ENCODE data around the gene AGPAT3.
"Not testable (repeated sequence)": the region's sequence is repeated elsewhere in the genome, so short reads cannot be mapped to it uniquely, and the experiment has no call there.

Gene AGPAT3

DNA sequence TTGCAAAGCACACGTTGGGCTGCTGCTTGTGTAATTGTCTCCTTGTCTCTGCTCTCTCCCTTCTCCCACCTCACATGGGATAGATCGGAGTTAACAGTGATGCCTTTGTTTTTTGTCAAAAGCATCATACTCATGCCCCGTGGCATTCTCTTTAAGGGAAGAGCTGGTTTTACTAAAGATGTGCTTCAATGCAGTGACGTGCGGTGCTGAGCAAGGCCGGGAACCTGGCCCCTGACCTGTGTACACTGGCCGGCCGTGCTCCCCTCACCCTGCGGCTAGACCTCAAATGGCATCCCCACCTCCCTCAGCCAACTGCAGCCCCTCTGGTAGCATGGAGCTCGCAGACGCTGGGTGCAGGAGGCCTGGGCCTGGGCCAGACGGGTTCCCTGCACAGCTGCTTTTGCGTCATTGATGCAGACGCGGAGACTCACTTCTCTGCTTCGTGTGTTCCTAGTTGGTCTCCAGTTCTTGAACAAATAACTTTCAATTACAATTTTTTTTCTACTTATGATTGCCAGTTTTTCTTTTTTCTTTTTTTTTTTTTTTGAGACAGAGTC, 19.9 kb downstream of the AGPAT3 start:
- DNase-seq, result no peak

DNA sequence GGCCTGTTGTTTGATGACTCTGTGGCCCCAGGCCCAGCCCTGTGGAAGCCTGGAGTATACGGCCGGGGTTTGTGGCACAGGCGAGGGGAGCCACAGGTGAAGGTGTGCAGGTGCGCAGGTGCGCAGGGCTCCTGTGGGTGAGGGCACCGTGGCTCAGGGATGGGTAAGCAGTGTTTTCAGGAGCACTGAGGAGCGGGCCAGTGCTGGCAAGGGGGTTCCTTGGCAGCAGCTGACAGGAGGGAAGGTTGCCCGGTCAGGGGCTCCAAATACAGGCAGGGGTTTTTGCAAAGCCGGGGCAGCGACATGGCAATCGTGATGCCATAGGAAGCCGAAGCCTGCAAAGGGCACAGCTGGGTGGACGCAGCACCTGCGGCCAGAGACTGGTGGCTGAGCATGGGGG, 20.7 kb downstream of the AGPAT3 start:
- no peak for DNase-seq

DNA sequence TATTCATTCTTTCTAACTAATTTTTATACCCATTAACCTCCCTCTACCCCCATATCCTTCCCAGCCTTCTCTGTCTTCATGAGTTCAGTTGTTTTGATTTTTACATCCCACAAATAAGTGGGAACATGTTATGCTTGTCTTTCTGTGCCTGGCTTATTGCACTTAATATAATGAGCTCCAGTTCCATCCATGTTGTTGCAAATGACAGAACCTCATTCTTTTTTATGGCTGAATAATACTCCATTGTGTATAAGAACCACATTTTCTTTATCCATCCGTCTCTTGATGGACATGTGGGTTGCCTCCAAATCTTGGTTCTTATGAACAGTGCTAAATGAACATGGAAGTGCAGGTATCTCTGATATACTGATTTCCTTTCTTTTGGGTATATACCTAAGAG, 21.5 kb downstream of the AGPAT3 start:
- DNase-seq, result no peak

DNA sequence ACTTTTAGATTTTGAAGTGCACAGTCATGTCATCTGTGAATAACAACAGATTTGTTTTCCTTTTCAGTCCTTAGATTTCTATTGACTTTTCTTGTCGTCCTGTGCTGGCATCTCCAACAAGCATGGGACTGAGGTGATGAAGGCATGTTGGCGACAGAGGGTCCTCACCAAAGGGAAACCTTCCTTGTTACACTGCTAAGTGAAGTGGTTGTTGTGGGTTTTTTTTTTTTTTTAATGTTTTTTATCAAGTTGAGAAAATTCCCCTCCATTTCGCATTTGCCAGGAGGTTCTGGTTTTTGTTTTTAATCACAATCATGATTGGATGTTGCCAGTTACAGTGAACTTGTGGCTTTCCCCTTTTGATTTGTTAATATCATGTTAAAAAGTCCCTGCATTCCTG, 24.0 kb downstream of the AGPAT3 start:
- DNase-seq, result no peak

DNA sequence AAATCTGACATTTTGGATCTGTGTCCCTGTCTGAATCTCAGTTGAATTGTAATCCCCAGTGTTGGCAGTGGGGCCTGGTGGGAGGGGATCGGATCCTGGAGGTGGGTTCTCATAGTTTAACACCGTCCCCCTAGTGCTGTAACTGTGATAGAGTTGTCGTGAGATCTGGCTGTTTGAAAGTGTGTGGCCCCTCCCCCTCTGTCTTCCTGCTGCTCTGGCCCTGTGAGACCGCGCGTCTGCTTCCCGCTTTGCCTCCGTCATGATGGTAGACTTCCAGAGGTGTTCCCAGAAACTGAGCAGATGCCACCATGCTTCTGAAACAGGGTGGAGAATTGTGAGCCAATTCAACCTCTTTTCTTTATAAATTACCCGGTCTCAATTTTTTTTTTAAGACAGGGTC, 25.0 kb downstream of the AGPAT3 start:
- DNase-seq, result no peak

DNA sequence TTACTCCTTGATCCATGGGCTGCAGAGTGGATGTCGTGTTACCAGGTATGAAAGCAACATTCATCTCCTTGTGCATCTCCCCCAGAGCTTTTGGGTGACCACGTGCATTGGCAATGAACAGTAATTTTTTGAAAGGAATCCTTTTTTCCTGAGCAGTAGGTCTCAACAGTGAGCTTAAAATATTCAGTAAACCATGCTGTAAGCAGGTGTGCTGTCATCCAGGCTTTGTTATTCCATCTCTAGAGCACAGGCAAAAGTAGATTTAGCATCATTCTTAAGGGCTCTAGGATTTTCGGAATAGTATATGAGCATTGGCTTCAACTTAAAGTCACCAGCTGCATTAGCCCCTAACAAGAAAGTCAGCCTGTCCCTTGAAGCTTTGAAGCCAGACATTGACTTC, 27.3 kb downstream of the AGPAT3 start:
- no peak for DNase-seq

DNA sequence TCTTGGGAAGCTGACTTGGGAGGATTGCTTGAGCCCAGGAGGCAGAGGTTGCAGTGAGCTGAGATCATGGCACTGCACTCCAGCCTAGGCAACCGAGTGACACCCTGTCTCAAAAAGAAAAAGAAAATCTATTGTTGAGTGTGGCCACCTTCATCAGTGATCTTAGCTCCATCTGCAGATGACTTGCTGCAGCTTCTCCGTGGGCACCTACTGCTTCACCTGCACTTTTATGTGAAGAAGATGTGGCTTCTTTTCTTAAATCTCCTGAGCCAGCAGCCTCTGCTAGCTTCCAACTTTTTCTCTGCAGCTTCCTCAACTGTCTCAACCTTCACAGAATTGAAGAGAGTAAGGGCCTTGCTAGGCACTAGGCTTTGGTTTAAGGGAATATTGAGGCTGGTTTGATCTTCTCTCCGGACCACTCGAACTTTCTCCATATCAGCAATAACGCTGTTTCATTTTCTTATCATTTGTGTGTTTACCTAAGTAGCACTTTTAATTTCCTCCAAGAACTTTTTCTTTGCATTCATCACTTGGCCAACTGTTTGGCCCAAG, 28.0 kb downstream of the AGPAT3 start:
- DNase-seq, result no peak

DNA sequence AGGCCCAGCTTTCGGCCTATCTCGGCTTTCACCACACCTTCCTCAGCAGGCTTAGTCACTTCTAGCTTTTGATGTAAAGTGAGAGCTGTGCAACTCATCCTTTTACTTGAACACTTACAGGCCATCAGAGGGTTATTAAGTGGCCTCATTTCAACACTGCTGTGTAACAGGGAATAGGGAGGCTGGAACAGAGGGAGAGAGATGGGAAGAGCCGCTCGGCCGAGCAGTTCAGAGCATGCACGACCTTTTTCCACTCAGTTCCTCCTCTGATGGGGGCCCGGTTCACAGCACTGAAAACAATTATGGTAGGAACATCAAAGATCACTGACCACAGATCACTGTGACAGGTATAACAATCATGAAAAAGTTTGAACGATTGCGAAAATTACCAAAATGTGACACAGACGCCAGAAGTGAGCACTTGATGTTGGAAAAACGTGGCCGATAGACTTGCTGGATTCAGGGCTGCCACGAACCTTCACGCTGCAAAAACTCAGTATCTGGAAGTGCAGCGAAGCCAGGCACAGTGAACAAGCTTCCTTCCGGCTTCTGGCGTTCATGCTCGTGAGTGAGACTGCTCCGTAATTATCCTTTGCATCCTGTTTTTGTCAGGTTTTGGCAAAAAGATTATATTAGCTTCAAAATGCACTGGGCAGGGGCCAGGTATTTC, 28.6 kb downstream of the AGPAT3 start:
- no peak for DNase-seq

DNA sequence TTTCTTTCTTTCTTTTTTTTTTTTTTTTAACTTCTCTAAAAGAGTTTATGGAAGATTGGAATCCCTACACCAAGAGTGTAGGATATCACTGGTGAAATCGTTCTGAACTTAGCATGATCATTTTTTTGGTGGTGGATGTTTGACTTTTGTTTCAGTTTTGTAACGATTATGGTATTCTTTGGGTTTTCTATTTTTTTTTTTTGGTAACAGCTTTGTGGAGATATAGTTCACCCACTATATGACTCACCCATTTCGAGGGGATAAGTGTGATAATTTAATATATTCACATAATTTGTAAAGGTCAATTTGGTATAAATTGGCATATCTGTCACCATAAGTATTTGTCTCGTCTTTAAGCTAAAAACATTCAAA, 29.2 kb downstream of the AGPAT3 start:
- DNase-seq, result no peak

DNA sequence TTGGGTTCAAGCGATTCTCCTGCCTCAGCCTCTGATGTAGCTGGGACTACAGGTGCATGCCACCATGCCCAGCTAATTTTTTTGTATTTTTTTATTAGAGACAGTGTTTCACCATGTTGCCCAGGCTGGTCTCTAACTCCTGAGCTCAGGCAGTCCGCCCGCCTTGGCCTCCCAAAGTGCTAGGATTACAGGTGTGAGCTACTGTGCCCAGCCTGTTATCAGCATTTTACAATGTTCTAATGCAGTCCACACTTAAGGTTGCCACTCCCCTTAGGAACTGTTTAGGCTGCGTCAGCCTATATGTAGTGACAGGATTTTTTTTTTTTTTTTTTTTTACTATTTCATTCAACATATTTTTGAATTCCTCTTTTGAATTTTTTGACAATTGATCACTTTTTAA, 30.2 kb downstream of the AGPAT3 start:
- no peak for DNase-seq

DNA sequence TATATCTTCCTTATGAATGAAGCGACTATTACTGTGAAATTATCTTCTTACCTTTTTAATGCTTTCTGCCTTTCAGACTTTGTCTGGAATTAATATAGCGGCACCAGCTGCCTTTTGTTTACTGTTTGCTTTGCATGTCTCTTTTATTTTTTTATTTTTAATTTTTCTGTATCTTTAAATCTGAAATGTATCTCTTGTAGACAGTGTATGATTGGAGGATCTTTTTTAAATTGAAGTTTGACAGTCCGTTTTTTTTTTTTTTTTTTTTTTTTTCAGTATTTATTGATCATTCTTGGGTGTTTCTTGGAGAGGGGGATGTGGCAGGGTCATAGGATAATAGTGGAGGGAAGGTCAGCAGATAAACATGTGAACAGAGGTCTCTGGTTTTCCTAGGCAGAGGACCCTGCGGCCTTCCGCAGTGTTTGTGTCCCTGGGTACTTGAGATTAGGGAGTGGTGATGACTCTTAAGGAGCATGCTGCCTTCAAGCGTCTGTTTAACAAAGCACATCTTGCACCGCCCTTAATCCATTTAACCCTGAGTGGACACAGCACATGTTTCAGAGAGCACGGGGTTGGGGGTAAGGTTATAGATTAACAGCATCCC, 31.8 kb downstream of the AGPAT3 start:
- not testable (repeated sequence) for DNase-seq

DNA sequence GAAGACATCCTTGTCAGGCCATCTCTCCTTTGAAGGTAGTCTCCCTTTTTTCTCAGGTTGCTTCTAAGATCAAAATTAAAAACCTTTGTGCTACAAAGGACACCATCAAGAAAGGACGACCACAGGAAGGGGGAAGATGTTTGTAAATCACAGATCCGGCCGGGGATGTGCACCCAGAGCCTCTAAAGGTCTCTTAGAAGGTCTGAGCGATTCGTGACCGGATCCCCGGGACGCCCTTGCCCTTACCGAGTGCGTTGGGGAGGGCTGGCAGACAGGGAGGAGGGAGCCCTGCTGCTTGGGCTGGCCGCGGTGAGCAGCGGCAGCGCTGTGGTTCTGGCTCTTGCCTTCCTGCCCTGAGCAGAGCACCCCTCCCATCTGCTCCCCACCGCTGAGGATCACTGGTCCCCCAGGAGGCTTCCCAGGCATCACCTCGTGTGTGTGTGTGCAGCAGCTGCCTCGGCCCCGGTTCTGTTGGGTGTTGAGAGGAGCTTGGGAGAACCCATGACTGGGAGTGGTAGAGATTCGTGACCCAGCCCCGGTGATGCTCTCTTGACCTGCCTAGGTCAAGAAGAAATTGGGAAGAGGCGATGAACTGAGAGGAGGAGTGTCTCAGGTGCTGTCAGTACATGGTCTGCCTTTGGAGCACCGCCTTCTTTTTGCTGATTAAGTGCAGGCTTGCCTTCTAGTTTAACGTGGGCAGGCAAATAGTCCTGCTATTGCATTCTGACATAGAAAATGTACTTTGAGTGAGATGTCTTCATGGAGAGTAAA, 34.5 kb downstream of the AGPAT3 start:
- DNase-seq, result no peak

DNA sequence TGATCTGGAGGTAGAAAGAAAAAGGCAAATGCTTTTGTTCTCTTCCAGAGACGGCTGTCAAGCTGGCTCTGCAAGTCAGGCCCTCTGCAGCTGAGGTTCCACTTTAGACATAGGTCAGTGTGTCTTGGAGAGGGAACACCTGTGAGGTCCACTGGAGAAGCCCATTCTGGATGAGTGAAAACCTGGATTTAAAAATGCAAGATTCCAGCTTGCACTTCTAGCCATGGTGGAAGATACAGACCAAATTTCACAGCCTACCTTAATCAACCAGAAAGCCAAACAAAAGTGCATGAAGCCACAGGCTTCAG, 35.0 kb downstream of the AGPAT3 start:
- no peak for DNase-seq

DNA sequence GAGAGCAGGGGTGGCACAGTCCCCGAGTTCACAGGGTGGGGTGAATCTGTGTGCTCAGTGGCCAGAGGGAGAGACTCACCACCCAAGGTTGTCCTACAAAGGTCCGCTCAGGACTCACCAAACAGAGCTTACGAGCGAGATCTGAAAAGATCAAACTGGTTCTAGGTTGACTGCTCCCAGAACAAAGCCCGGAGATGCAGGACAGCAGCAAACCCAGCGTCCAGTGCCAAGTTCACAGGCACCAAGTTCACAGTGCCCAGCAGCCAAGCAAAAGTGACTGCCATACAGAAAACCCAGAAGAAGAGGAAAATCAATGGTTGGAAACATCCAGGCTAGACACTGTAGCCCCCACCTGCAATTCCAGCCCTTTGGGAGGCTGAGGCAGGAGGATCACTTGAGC, 35.7 kb downstream of the AGPAT3 start:
- no peak for DNase-seq

DNA sequence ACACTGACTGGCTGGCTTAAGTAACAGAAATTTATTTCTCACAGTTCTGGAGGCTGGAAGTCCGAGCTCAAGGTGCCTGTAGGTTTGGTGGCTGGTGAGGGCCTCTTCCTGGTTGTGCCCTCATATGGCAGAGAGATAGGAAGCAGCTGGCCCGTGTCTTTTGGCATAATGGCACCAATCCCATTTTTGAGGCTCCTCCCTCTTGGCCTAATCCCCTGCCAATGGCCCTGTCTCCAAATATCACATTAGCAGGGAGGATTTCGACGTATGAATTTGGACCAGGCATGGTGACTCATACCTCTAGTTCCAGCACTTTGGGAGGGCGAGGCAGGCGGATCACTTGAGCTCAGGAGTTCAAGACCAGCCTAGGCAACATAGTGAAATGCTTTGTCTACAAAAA, 37.4 kb downstream of the AGPAT3 start:
- no peak for DNase-seq

DNA sequence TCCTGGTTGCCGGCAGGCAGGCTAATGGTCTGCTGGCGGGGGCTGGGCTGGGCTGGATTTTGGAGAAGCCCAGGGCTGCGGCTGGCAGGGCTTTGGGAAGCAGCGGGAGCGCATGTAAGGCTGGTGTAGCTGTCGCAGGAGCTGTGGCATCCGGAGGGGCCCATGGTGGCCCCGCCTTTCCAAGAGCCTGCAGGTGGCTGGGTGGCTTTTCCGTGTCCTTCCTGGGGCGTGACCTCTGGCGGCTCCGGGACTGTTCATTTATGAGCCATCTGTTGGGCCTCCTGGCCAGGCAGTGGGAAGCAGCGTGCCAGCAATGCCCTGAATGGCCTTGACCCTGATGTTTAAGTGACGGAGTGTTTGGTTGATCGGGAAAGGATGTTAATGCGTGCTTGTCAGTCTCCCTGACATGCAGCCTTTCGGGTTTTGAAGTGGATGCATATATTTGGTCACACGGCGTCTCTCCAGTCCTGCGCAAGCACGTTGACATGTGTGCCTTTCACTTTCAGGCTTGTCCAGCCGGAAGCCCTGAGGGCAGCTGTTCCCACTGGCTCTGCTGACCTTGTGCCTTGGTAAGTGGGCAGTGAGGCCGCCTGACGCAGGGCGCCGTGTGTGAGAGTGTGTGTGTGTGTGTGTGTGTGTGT, 38.5 kb downstream of the AGPAT3 start:
- no peak for DNase-seq

DNA sequence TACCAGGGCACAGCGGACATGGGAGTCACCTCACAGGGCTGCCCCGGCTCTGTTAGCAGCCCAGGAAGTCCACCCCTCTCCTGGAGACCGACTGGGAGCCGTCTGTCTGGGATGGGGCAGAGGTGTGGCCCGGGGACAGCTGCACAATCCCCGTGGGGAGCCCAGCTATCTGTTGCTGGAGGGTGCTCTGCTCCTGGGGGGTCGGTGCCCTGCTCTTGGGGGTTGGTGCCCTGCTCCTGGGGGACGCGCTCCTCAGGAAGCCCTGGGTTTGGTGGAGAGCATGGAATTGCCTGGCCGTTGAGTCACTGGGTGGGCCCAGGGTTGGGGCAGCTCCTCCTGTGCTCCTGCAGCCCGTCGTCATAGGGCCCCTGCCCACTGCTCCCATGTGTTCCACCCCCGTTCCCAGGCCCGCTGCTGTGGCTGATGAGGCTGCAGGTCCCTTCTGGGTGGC, 39.3 kb downstream of the AGPAT3 start:
- DNase-seq, result no peak

DNA sequence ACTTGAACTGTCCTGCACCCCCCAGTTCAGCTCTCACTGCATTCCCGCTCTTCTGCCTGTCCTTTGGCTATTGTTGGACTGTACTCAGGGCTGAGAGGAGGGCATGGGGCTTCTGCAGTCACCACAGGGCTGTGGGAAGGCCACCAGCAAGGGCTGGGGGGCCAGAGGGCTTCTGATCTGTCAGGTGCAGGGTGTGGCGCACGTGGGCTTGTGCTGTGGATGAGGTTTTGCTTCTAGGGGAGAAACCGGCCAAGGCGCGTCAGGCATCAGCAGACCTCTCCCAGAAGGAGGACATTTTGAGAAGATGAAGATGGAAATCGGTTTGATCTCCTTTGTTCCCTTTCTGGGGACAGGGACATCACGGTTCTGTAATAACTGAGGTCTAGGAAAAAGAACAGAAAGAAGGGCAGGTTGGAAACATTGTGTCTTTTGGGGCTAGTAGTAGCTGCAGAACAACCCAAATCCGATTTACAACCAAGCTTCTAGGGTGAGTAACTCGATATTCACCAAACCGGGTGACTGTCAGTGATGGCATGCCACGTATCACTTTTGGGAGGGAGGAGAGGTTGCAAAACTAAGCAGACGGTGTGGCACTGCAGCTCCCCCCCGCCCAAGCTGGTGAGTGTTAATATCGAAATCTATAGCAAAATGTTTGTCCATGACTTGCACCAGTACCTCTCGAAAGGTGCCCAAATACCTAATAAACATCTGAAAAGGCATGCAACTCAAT, 40.9 kb downstream of the AGPAT3 start:
- DNase-seq, result no peak

DNA sequence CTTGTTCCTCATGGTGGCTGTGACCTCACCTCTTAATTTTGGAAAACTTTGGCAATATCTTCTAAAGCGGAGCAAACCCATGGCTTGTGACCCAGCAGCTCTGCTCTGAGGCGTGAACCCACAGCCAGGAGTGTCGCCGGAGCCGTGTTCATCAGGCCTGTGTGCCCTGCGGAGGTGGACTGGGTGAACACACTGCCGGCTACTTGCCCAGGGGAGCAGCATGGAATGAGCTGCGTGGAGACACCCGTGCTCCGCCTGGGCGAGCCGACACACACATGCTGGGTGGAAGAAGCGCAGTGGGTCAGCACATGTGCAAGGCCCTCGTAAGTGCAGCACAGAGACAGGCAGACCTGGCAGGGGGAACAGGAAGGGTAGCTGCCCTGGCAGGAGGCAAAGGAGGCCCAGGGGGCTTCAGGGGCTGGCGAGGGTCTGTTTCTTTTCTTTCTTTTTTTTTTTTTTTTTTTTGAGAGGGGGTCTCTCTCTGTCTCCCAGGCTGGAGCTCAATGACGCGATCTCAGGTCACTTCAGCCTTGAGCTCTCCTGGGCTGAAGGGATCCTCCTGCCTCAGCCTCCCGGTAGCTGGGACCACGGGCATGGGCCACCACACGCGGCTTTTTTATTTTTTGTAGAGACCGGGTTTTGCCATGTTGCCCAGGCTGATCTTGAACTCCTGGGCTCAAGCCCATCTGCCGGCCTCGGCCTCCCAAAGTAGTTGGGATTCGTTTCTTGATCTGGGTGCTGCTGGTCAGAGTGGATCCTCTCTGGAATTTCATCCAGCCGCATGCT, 41.8 kb downstream of the AGPAT3 start:
- DNase-seq, result no peak

DNA sequence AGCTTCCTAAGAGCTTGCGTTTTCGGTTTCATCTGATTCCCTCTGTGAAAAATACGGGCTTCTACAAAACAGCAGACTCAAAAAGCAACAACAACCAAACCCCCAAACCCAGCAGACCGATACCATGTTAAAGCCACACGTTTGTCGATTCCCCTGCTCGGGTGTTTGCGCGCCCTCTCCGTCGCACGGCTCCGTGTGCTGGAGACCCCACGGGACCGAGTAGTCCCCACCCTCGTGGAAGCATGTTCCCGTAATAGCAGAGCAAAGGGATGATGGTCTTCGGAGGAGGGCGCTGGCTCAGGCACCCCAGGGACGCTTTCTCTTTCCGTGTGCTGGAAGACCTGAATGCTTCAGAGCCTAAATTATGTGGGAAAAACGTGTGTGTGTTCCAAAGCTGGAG, 42.7 kb downstream of the AGPAT3 start:
- DNase-seq, result no peak

DNA sequence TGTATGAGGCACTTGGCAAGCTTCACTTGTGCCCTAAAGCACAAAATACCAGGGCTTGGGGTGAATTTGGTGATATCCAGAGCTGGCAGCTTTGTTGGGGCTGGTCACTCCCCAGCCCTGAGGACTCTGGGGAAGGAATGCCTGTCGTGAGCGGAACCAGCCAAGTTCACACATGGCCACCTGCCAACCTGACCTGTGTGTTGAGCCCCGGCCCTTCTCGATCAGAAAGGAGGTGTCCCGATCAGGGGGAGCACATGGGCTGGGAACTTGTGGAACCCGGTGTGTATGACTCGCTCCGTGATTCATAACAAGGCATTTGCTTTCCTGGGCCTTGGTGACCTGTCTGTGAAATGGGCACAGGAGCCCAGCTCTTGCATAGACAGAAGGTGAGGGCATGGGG, 43.1 kb downstream of the AGPAT3 start:
- DNase-seq, result no peak

Measured in NCI-H748 treated with DMSO at 0.1 percent for 48 hours (cell line).